Peyer's patch (tissue), 4 donors: Measurements from ENCODE around the gene SLC26A3. TPM values are rescaled to one million over a fixed set of nuclear protein-coding genes. Genes with fewer than 3 reads are reported as not detected.

Experiments used
- DNase-seq, 3 donors: peaks; one replicate each; pipeline ENCODE4 v3.0.0-alpha.2; 2017 to 2019
- H3K27ac ChIP-seq, 4 donors: fragments of 200-600 bp; sonication (generic); one replicate each; pipeline ENCODE4 v1.5.1; 2016 to 2019
- H3K27me3 ChIP-seq, 2 donors: fragments of 200-600 bp; sonication (generic); one replicate each; pipeline ENCODE4 v1.5.1; 2019
- H3K36me3 ChIP-seq, 3 donors: fragments of 200-600 bp; sonication (generic); one replicate each; pipeline ENCODE4 v1.5.1; 2016 to 2019
- H3K4me1 ChIP-seq, 4 donors: fragments of 200-600 bp; sonication (generic); one replicate each; pipeline ENCODE4 v1.5.1; 2016 to 2019
- H3K4me3 ChIP-seq, 4 donors: fragments of 200-600 bp; sonication (generic); 1 replicate in 3 of 4; 2 replicates in 1 of 4; pipeline ENCODE4 v1.5.1; 2016 to 2019; ENCODE audit warnings: mild to moderate bottlenecking in 1 of 4
- H3K9me3 ChIP-seq, 4 donors: fragments of 200-600 bp; sonication (generic); one replicate each; pipeline ENCODE4 v1.5.1; 2016 to 2019; ENCODE audit warnings: mild to moderate bottlenecking in 1 of 4
- CTCF ChIP-seq, 6 experiments: fragments of 450-650 bp in 4 of 6; fragments of 200-600 bp in 2 of 6; sonication (generic) in 1 of 6; IDR thresholded peaks; one replicate each; pipeline ENCODE4 v1.5.1; 2017 to 2019; ENCODE audit warnings: antibody characterized with exemption in 6 of 6, mild to moderate bottlenecking in 3 of 6, moderate library complexity in 1 of 6
- POLR2A ChIP-seq, 2 donors: fragments of 450-650 bp; IDR thresholded peaks; one replicate each; pipeline ENCODE4 v1.5.1; 2017; ENCODE audit warnings: antibody characterized with exemption in 2 of 2, mild to moderate bottlenecking in 2 of 2, moderate library complexity in 2 of 2
- total RNA-seq, 4 donors: library from RNA; depleted of rRNA; stranded (reverse); fragments of >200 nt; gene quantifications; one replicate each; pipeline ENCODE4 v1.1.0, GENCODE V29; 2016

SLC26A3 gene
- total RNA-seq, 4 donors from 2014 or later: 6.6 to 587 (median 341) TPM

DNA sequence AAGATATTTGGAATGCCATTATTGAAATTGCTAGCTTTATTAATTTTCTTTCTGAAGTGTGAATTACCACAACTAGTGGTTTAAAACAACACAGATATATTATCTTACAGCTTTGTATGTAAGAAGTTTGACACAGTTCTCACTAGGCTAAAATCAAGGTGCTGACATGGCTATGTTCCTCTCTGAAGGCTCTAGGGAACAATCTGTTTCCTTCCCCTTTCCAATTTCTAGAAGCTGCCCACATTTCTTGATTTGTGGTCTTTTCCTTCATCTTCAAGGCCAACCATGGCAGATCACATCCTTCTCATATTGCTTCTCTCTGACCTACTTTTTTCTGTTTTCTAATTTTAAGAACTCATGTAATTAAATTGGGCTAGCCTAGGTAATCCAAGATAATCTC is 43.3 kb upstream of the SLC26A3 start:
- no peak for TF ChIP-seq POLR2A (IDR thresholded peaks at IDR 0.05)
- DNase-seq: no peak
- Histone ChIP-seq H3K36me3 (no peaks in the 10 kb centered on the region), H3K4me3 (no peak overlapping the region), H3K9me3 (no peaks in the 10 kb centered on the region), H3K27me3 (no peaks in the 10 kb centered on the region), H3K4me1 (peaks cover 0 to 6% (median 0%) of the 10 kb centered on the region in 4 donors), H3K27ac (no peak overlapping the region)

DNA sequence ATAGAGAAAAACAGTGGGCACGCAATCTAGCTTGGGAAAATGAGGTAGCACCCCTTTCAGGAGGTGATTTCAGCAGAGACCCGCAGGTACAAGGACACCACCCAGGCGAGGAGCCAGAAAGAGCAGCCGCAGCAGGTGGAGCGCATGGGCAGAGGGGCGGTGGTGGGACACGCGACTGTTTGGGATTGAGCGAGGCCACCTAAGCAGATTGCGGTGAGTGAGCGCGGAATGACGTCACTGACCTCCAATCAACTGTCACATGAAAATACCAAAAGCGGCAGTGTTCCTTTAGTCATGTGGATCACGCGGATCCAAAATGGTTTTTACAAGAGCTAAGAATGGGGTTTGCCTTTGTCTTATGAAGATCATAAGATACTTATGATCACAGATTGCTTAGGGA is 40.2 kb upstream of the SLC26A3 start:
- no peak for TF ChIP-seq POLR2A (IDR thresholded peaks at IDR 0.05)
- no peak for TF ChIP-seq CTCF (IDR thresholded peaks at IDR 0.05)
- Histone ChIP-seq H3K36me3 (no peaks in the 10 kb centered on the region), H3K27me3 (no peaks in the 10 kb centered on the region), H3K9me3 (no peaks in the 10 kb centered on the region), H3K4me3 (no peak overlapping the region), H3K4me1 (no peaks in the 10 kb centered on the region), H3K27ac (no peak overlapping the region)
- no peak for DNase-seq

DNA sequence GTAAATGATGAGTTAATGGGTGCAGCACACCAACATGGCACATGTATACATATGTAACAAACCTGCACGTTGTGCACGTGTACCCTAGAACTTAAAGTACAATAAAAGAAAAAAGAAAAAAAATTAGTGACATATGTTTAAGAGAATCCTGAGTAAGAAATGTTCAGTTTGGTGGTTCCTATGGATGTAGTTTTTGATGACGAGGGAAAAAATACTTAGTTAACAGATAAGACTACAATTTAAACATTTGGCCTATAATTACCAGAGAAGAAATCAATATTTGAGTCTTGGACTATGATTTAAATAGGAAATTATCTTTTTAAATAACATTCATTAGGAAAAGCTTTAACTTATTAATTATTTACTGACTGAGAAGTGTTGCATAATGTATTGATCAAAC is 39.2 kb upstream of the SLC26A3 start:
- DNase-seq: no peak
- H3K4me3 ChIP-seq: no peak overlapping the region
- no peaks in the 10 kb centered on the region for H3K27me3 ChIP-seq
- H3K36me3 ChIP-seq: no peaks in the 10 kb centered on the region
- no peaks in the 10 kb centered on the region for H3K4me1 ChIP-seq
- H3K27ac ChIP-seq: no peak overlapping the region
- H3K9me3 ChIP-seq: no peaks in the 10 kb centered on the region
- TF ChIP-seq POLR2A (IDR thresholded peaks at IDR 0.05) (no peak), CTCF (IDR thresholded peaks at IDR 0.05) (no peak)

DNA sequence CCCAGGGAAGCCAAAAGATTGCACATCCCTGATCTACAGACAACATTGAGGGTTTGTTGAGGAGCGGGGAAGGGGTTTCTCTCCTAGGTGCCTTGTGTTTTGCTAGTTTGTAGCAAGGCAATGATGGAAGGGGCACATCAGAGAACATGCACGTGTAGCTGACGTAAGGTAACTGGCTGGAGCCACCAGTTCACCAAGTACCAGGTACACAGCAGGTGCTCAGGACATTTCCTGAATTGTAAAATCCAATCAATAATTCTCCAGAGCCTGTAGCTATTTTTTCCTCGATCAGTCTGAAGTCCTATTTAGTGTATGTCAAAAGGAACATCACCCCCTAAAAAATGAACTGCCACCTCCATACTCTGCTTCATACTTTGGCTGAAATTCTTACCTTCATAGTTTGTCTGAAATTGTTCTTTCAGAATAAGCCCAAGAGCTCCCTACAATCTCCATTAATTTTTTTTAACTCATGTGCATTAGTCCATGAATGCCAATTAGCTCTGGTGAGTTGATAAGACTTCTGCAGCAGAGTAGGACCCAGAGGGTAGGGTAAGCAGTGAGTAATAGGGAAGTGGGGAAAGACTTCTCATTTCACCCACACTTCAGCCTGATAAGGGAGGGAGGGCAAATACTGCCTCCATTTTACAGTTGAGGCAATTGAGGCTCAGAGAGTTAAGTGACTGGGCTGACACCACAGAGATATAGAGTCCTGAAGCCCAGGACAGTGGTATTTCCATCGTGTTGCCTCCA is 36.0 kb upstream of the SLC26A3 start:
- Histone ChIP-seq H3K9me3 (no peaks in the 10 kb centered on the region), H3K4me3 (no peak overlapping the region), H3K4me1 (peaks cover 0 to 11% (median 0%) of the 10 kb centered on the region in 4 donors), H3K27ac (no peak overlapping the region), H3K36me3 (no peaks in the 10 kb centered on the region), H3K27me3 (no peaks in the 10 kb centered on the region)
- no peak for DNase-seq
- TF ChIP-seq CTCF (IDR thresholded peaks at IDR 0.05): no peak
- TF ChIP-seq POLR2A (IDR thresholded peaks at IDR 0.05): no peak

- no peaks in the 10 kb centered on the region for H3K27me3 ChIP-seq
- H3K4me3 ChIP-seq: no peak overlapping the region
- no peaks in the 10 kb centered on the region for H3K9me3 ChIP-seq
- no peak overlapping the region for H3K27ac ChIP-seq
- peaks cover 0 to 11% (median 0%) of the 10 kb centered on the region in 4 donors for H3K4me1 ChIP-seq
- H3K36me3 ChIP-seq: no peaks in the 10 kb centered on the region
- no peak for TF ChIP-seq POLR2A (IDR thresholded peaks at IDR 0.05)
- no peak for DNase-seq
Observed at GRCh38 chr7:107838024-107838601, 35.1 kb upstream of the SLC26A3 start.

- Histone ChIP-seq H3K9me3 (no peaks in the 10 kb centered on the region), H3K36me3 (no peaks in the 10 kb centered on the region), H3K27me3 (no peaks in the 10 kb centered on the region), H3K27ac (no peak overlapping the region), H3K4me1 (peaks cover 0 to 11% (median 0%) of the 10 kb centered on the region in 4 donors), H3K4me3 (no peak overlapping the region)
- DNase-seq: no peak
- TF ChIP-seq CTCF (IDR thresholded peaks at IDR 0.05): no peak
- TF ChIP-seq POLR2A (IDR thresholded peaks at IDR 0.05): no peak
Observed at GRCh38 chr7:107837145-107837512, 34.1 kb upstream of the SLC26A3 start.
